Testis (tissue), 2 donors: ENCODE results near the gene L3MBTL4.

Experiments used
- POLR2A ChIP-seq: fragments of 450-650 bp; IDR thresholded peaks from one replicate; pipeline ENCODE4 v1.6.1; 2017; ENCODE audit warnings: antibody characterized with exemption, mild to moderate bottlenecking, moderate library complexity
- TF ChIP-seq, protein P1 (sequence below), 3 experiments: fragments of 450-650 bp in 2 of 3; fragments of 200-600 bp in 1 of 3; sonication (generic) in 1 of 3; IDR thresholded peaks; one replicate each; pipeline ENCODE4 v1.5.1; 2016 to 2019; ENCODE audit warnings: antibody characterized with exemption in 3 of 3, mild to moderate bottlenecking in 2 of 3, moderate library complexity in 1 of 3

DNA sequence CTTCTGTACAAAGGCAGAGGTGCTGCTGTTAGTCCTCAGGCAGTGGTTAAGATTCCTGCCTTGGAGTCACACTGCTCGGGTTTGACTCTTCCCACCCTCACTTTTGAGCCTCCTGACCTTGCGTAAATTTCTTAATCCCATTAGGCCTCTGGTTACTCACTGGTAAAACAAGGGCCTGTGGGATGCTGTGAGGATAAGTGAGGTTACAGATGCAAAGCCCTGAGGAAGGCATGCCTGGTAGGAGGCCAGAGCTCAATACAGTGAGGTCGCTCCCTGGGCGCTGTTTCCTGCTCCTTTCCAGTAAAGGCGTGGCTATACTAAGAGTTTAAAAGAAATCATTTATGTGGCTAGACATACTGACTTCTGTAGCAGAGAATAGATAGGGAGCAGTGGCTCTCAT is 391.9 kb downstream of the L3MBTL4 start:
- TF ChIP-seq, protein P1, sequence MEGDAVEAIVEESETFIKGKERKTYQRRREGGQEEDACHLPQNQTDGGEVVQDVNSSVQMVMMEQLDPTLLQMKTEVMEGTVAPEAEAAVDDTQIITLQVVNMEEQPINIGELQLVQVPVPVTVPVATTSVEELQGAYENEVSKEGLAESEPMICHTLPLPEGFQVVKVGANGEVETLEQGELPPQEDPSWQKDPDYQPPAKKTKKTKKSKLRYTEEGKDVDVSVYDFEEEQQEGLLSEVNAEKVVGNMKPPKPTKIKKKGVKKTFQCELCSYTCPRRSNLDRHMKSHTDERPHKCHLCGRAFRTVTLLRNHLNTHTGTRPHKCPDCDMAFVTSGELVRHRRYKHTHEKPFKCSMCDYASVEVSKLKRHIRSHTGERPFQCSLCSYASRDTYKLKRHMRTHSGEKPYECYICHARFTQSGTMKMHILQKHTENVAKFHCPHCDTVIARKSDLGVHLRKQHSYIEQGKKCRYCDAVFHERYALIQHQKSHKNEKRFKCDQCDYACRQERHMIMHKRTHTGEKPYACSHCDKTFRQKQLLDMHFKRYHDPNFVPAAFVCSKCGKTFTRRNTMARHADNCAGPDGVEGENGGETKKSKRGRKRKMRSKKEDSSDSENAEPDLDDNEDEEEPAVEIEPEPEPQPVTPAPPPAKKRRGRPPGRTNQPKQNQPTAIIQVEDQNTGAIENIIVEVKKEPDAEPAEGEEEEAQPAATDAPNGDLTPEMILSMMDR (IDR thresholded peaks at IDR 0.05): no peak
- no peak for TF ChIP-seq POLR2A
